Measurements from ENCODE around the gene TBX18. TPM values are rescaled to one million over a fixed set of nuclear protein-coding genes. Genes with fewer than 3 reads are reported as not detected.

The TBX18 gene
- total and polyA plus RNA-seq, 10 donors = under 0.01 to 0.17 (median 0.03) TPM; not detected in 5

DNA sequence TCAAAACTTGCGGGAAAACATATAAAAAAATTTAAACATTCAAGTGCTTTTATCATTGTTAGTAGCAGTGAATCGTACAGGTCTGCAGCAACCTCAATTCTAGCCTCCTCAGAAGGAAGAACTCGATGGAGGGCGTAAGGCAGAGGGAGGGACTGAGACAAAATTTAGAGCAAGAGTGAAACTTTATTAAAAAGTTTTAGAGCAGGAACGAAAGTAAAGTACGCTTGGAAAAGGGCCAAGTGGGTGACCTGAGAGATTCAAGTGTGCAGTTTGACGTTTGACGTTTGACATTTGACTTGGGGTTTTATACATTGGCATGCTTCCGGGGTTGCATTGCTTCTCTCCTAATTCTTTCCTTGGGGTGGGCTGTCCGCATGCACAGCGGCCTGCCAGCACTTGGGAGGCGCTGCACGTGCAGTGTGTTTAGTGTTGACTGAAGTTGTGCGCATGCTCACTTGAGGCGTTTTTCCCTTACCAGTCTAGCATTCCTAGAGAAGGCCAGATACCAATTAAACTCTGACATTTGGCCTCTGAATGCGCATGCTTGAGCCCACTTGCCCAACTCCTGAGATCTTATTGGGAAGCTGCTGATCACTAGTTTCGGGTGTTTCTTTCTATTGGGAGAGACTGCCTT, 82.6 kb downstream of the TBX18 start:
- no peak for TF ChIP-seq POLR2AphosphoS5 (IDR thresholded peaks at IDR 0.05)
- no peak for TF ChIP-seq CTCF (IDR thresholded peaks at IDR 0.05 in 8 of 11, conservative IDR thresholded peaks at IDR 0.05 in 3 of 11)
- no peak for TF ChIP-seq POLR2A (IDR thresholded peaks at IDR 0.05)
- H3K4me1 ChIP-seq = no peaks in the 10 kb centered on the region
- no peak for DNase-seq
- H3K4me3 ChIP-seq = no peak overlapping the region
- H3K27me3 ChIP-seq (replicated peaks in 1 of 7) = no peaks in the 10 kb centered on the region
- no peak overlapping the region for H3K27ac ChIP-seq
- peaks cover 0 to 7% (median 0%) of the 10 kb centered on the region in 8 donors for H3K9me3 ChIP-seq
- intact Hi-C loops (cut with DNase I; ENCODE audit: low total_unique reads) = no loop called here
- no peaks in the 10 kb centered on the region for H3K36me3 ChIP-seq
- WGBS, 5 donors = 82 to 90% (median 84%) methylated on average over 17 of the region's 17 CpGs

- Histone ChIP-seq H3K4me1 (no peaks in the 10 kb centered on the region), H3K36me3 (no peaks in the 10 kb centered on the region), H3K27ac (no peak overlapping the region), H3K9me3 (no peaks in the 10 kb centered on the region), H3K27me3 (replicated peaks in 1 of 7) (no peaks in the 10 kb centered on the region), H3K4me3 (no peak overlapping the region)
- intact Hi-C loops (cut with DNase I; ENCODE audit: low total_unique reads) = no loop called here
- TF ChIP-seq POLR2A (IDR thresholded peaks at IDR 0.05) (no peak), POLR2AphosphoS5 (IDR thresholded peaks at IDR 0.05) (no peak), CTCF (IDR thresholded peaks at IDR 0.05 in 8 of 11, conservative IDR thresholded peaks at IDR 0.05 in 3 of 11) (no peak)
- no peak for DNase-seq
Measured at GRCh38 chr6:84675651-84676050, 88.7 kb downstream of the TBX18 start.

GRCh38 chr6:84674395-84674794, 90.0 kb downstream of the TBX18 start:
- no peak for DNase-seq
- intact Hi-C loops (cut with DNase I; ENCODE audit: low total_unique reads) = no loop called here
- H3K27ac ChIP-seq = no peak overlapping the region
- H3K36me3 ChIP-seq = no peaks in the 10 kb centered on the region
- no peaks in the 10 kb centered on the region for H3K4me1 ChIP-seq
- H3K27me3 ChIP-seq (replicated peaks in 1 of 7) = no peaks in the 10 kb centered on the region
- TF ChIP-seq POLR2A (IDR thresholded peaks at IDR 0.05) = no peak
- no peak for TF ChIP-seq CTCF (IDR thresholded peaks at IDR 0.05 in 8 of 11, conservative IDR thresholded peaks at IDR 0.05 in 3 of 11)
- TF ChIP-seq POLR2AphosphoS5 (IDR thresholded peaks at IDR 0.05) = no peak
- H3K4me3 ChIP-seq = no peak overlapping the region
- H3K9me3 ChIP-seq = no peaks in the 10 kb centered on the region

GRCh38 chr6:84671183-84671582, 93.2 kb downstream of the TBX18 start:
- Histone ChIP-seq H3K4me3 (no peak overlapping the region), H3K27ac (no peak overlapping the region), H3K27me3 (replicated peaks in 1 of 7) (no peaks in the 10 kb centered on the region), H3K36me3 (no peaks in the 10 kb centered on the region), H3K4me1 (no peaks in the 10 kb centered on the region), H3K9me3 (no peaks in the 10 kb centered on the region)
- no peak for DNase-seq
- TF ChIP-seq CTCF (IDR thresholded peaks at IDR 0.05 in 8 of 11, conservative IDR thresholded peaks at IDR 0.05 in 3 of 11) (no peak), POLR2A (IDR thresholded peaks at IDR 0.05) (no peak), POLR2AphosphoS5 (IDR thresholded peaks at IDR 0.05) (no peak)
- WGBS, 5 donors = 64 to 95% (median 94%) methylated on average over 2 of the region's 2 CpGs
- intact Hi-C loops (cut with DNase I; ENCODE audit: low total_unique reads) = no loop called here
